Esophagus (tissue), 2 donors: ENCODE data around the gene INTS1. TPM values are rescaled to one million over a fixed set of nuclear protein-coding genes. Genes with fewer than 3 reads are reported as not detected.

ENCODE experiments used
- H3K27ac ChIP-seq, 2 donors: one replicate each; pipeline ENCODE4 v1.5.1; 2013; ENCODE audit warnings: low read depth in 2 of 2, mild to moderate bottlenecking in 2 of 2, inconsistent platforms in 1 of 2, low read length in 1 of 2, moderate library complexity in 1 of 2
- H3K27me3 ChIP-seq, 2 donors: one replicate each; pipeline ENCODE4 v1.6.1; 2013; ENCODE audit warnings: low read length in 2 of 2, control low read depth in 1 of 2, mild to moderate bottlenecking in 1 of 2; ENCODE audit not compliant: insufficient read depth in 2 of 2, control insufficient read depth in 1 of 2
- H3K36me3 ChIP-seq, 2 donors: one replicate each; pipeline ENCODE4 v1.6.1; 2013; ENCODE audit warnings: low read length in 1 of 2; ENCODE audit not compliant: control insufficient read depth in 2 of 2, insufficient read depth in 2 of 2
- H3K4me1 ChIP-seq, 2 donors: one replicate each; pipeline ENCODE4 v1.6.1; 2013; ENCODE audit warnings: low read length in 1 of 2; ENCODE audit not compliant: control insufficient read depth in 2 of 2, insufficient read depth in 2 of 2
- H3K4me3 ChIP-seq, 2 donors: one replicate each; pipeline ENCODE4 v1.5.1; 2013; ENCODE audit warnings: low read length in 2 of 2, mild to moderate bottlenecking in 2 of 2, low read depth in 1 of 2, moderate library complexity in 1 of 2
- H3K9me3 ChIP-seq, 2 donors: one replicate each; pipeline ENCODE4 v1.6.1; 2013; ENCODE audit warnings: mild to moderate bottlenecking in 2 of 2, low read depth in 1 of 2, low read length in 1 of 2, moderate library complexity in 1 of 2; ENCODE audit not compliant: control insufficient read depth in 2 of 2, insufficient read depth in 1 of 2
- WGBS, 2 donors: extraction: QIAGEN DNeasy Blood & Tissue Kit; methylation state at CpG; one replicate each; pipeline ENCODE4 v1.1.7; 2013; 5-methylcytosine and 5-hydroxymethylcytosine counted together
- polyA plus RNA-seq, 2 donors: library from polyadenylated mRNA; stranded (reverse); fragments of 200-250 nt; gene quantifications; one replicate each; pipeline ENCODE4 v1.2.3, GENCODE V29; 2013
- donor health status: healthy with polysubstance abuse.
- donor health status: Bipolar disorder and iron deficiency.

INTS1 gene
- polyA plus RNA-seq, 2 donors = 36.6 to 42.2 TPM

- no peaks in the 10 kb centered on the region for H3K36me3 ChIP-seq
- H3K9me3 ChIP-seq = no peaks in the 10 kb centered on the region
- 62 to 71% methylated on average over 18 of the region's 18 CpGs for WGBS, 2 donors
- peak overlapping the region in 1 of 2 donors; percentile 73 for H3K27ac ChIP-seq
- H3K27me3 ChIP-seq = no peaks in the 10 kb centered on the region
- H3K4me1 ChIP-seq = peaks cover 3 to 34% of the 10 kb centered on the region in 2 donors
- H3K4me3 ChIP-seq = no peak overlapping the region
These were observed 42.4 kb downstream of the INTS1 start for GRCh38 chr7:1461646-1462375.

DNA sequence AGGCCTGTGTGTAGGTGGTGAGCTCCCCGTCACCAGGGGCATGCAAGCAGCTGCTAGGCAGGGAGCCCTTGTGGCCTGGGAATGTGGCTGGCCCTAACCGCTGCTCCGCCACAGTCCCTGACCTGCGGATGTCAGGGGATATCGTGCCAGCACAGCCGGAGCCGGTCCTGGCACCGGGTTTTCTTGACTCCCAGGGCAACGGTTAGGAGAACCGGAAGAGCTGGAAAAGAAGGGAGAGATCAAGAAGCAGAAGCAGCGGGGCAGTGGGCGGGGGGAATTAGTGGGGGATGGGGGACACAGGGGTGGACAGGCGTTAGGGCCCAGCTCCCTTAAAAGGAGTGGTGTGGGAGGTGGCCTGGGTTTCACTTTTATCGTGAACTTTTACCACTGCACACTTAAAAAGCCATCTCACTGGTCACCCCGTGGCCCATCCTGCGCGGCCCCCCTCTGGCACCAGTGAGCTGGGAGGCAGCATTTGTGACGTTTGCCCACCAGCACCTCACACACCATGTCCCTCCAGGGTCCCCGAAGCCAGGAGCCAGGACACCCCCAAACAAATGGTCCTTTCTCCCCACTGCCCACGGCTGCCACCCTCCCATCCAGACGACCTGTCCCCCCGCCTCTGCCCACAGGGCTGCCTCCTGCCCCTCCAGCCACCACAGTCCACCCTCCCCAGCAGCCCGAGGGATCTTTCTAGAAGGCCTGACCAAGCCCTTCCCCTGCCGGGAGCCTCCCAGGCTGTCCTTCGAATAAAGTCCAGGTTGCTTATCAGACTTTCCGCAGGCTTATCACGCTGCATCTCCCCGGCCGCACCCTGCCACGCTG lies 43.2 kb downstream of the INTS1 start:
- Histone ChIP-seq H3K36me3 (no peaks in the 10 kb centered on the region), H3K4me1 (peaks cover 3 to 30% of the 10 kb centered on the region in 2 donors), H3K9me3 (no peaks in the 10 kb centered on the region), H3K4me3 (peak overlapping the region in 1 of 2 donors; percentile 27), H3K27ac (peak overlapping the region; percentile 41 to 92), H3K27me3 (no peaks in the 10 kb centered on the region)
- 25 to 33% methylated on average over 30 of the region's 30 CpGs for WGBS, 2 donors

DNA sequence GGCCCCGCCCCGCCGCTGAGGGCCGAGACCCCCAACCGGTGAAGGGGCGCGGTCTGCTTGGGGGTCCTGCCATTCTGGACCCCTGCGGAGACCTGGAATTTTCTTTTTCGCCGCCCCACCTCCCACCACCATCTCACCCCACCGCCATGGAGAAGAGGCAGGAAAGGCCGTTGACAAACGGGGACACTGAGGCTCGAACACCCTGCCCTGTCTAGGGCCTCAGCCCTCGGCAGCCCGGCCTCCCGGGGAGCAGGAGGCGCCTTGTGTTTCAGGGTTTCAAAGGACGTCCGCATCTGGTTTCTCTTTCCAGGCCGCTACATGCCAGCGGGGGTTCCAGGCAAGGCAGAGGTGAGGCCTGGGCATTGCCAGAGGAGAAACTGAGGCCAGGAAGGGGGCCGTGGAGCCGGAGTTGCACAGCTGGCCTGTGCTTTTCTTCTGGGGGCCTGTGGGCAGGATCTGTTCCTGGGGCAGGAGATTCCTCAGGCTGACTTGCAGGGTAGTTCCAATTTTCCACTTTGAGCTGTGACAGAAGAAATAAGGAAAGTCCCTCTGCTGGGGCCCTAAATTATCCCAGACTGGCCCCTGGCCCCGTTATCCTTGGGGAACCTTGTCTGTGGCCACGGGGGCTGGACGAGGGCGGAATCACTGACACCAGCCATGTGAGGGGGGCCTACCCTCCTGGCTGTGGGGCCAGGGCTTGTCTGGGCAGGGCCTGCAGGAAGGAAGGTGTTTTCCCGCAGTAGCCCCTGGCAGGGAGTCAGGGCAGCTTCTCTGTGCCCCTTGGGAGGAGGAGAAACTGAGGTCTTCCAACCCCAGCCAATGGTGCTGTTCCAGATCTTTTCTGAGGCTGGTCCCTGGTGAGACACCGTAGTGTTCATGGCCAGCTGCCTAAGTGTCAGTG lies 44.0 kb downstream of the INTS1 start:
- Histone ChIP-seq H3K36me3 (no peaks in the 10 kb centered on the region), H3K27me3 (no peaks in the 10 kb centered on the region), H3K27ac (peak overlapping the region; percentile 41 to 92), H3K4me3 (peak overlapping the region; percentile 46 to 47), H3K4me1 (peaks cover 7 to 38% of the 10 kb centered on the region in 2 donors), H3K9me3 (no peaks in the 10 kb centered on the region)
- WGBS, 2 donors = 9% methylated on average over 23 to 30 of the region's 30 CpGs

- Histone ChIP-seq H3K9me3 (no peaks in the 10 kb centered on the region), H3K4me1 (peaks cover 7 to 45% of the 10 kb centered on the region in 2 donors), H3K36me3 (no peaks in the 10 kb centered on the region), H3K4me3 (peak overlapping the region; percentile 65 to 74), H3K27me3 (no peaks in the 10 kb centered on the region), H3K27ac (peak overlapping the region; percentile 87 to 92)
- WGBS, 2 donors = 0 to 1% methylated on average over 8 to 35 of the region's 35 CpGs
These were observed 44.7 kb downstream of the INTS1 start for GRCh38 chr7:1459512-1459892.

GRCh38 chr7:1458683-1459511 lies 45.3 kb downstream of the INTS1 start, which contains the start of gene MICALL2:
TSS of gene MICALL2 (minus strand) at chr7:1459470. CDS start at chr7:1459326, 144 bp downstream.
- Histone ChIP-seq H3K9me3 (no peaks in the 10 kb centered on the region), H3K27me3 (no peaks in the 10 kb centered on the region), H3K27ac (peak within 1 kb of the TSS; percentile 87 to 92), H3K4me1 (peaks cover 7 to 45% of the 10 kb centered on the region in 2 donors), H3K4me3 (peak within 1 kb of the TSS; percentile 65 to 74), H3K36me3 (no peaks in the 10 kb centered on the region)
- WGBS, 2 donors = 1 to 3% methylated on average over 45 to 69 of the region's 69 CpGs

DNA sequence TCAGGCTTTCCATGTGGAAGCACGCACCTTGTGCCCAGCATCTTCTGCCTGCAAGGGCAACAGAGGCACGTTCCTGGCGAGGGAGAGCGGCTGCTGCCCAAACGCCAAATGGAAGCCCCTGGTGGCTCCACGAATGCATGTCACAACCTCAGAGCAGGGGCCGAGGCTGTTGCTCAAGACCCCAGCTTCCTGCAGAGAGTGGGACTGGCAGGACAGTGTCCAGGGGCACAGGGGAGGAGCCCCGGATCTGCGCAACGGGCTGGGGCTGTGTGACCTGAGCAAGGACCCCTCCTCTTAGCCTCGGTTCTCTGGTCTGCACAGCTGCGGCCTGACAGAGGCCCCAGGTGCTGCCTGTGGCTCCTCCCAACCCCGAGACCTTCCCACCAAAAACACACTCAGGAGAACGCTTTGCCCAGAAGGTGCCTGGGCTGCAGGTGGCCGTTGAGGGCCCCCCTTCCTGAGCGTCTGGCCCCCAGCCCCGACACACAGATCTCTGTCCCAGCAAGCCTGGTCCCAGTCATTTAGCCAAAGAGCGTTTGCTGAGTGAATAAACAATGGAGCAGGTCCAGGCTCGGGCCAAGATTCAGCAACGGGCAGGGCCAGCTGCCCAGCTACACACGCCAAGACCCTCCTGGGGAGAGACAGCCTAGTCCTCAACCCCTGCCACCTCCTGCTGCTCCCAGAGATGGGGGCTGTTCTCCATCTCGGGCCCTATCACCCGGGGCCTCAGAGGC lies 46.1 kb downstream of the INTS1 start:
- peak overlapping the region; percentile 65 to 74 for H3K4me3 ChIP-seq
- no peaks in the 10 kb centered on the region for H3K36me3 ChIP-seq
- H3K27me3 ChIP-seq = no peaks in the 10 kb centered on the region
- 25 to 28% methylated on average over 23 of the region's 23 CpGs for WGBS, 2 donors
- H3K9me3 ChIP-seq = no peaks in the 10 kb centered on the region
- H3K4me1 ChIP-seq = peaks cover 10 to 41% of the 10 kb centered on the region in 2 donors
- H3K27ac ChIP-seq = peak overlapping the region; percentile 87 to 91

- whole genome bisulfite sequencing, 2 donors = 46% methylated on average over 18 of the region's 18 CpGs
- H3K4me1 ChIP-seq = peaks cover 10 to 38% of the 10 kb centered on the region in 2 donors
These were observed 46.9 kb downstream of the INTS1 start for GRCh38 chr7:1457059-1457948.

More at GRCh38 chr7:1457059-1457948, 46.9 kb downstream of the INTS1 start:
- H3K9me3 ChIP-seq = no peaks in the 10 kb centered on the region
- peak overlapping the region; percentile 65 to 74 for H3K4me3 ChIP-seq
- H3K36me3 ChIP-seq = no peaks in the 10 kb centered on the region
- peak overlapping the region in 1 of 2 donors; percentile 22 for H3K27ac ChIP-seq
- H3K27me3 ChIP-seq = no peaks in the 10 kb centered on the region
